HepG2 (cell line): ENCODE measurements around the gene MCM8. TPM values are rescaled to one million over a fixed set of nuclear protein-coding genes. Genes with fewer than 3 reads are reported as not detected.

Experiments used
- ATAC-seq: fragments of 200-7000 bp; cut with Tn5 transposase; 3 replicates; pipeline ENCODE4 v1.9.1; 2020; ENCODE audit warnings: mild to moderate bottlenecking, moderate library complexity
- BruUV-seq: library from RNA; stranded (reverse); fragments of 400-500 nt; replicated peaks from 2 replicates; lab custom pipeline; 2021; lab: Mats Ljungman, UMichigan
- CTCF ChIA-PET: fragments of 300-600 bp; formaldehyde crosslinking; extraction: SDS; loops from one replicate; lab custom pipeline; 2021; ENCODE audit warnings: low total read pairs, inconsistent platforms, low intra/inter-chr PET ratio; lab: Yijun Ruan, JAX
- POLR2A ChIA-PET: fragments of 350-600 bp; sonication (Branson Sonifier 250); formaldehyde crosslinking; loops from one replicate; lab custom pipeline; 2020; ENCODE audit warnings: antibody characterized with exemption, inconsistent platforms; lab: Yijun Ruan, JAX
- DNase-seq: peaks from one replicate; pipeline ENCODE4 v3.0.0-alpha.2; 2015; ENCODE audit warnings: low spot score
- FAIRE-seq: peaks from 3 replicates; lab custom pipeline; 2011; peaks lifted over from hg19 to GRCh38; lab: Jason Lieb, UNC
- H2AFZ ChIP-seq: one replicate; pipeline ENCODE4 v1.6.1; 2011; ENCODE audit warnings: low read length, inconsistent platforms
- H3K27ac ChIP-seq: fragments of 300-600 bp; 3 replicates; pipeline ENCODE4 v1.8.0; 2011; ENCODE audit warnings: mixed run types, mild to moderate bottlenecking, mixed read lengths, low read length, inconsistent platforms; ENCODE audit not compliant: insufficient read depth; ENCODE audit errors: extremely low read length
- H3K27me3 ChIP-seq, 2 experiments: fragments of 200-600 bp in 1 of 2; 2 replicates in 1 of 2; 3 replicates in 1 of 2; pipeline versions ENCODE4 v1.6.0 to v1.8.0; 2011; ENCODE audit warnings: low read length in 2 of 2, mild to moderate bottlenecking in 2 of 2, moderate library complexity in 2 of 2, inconsistent platforms in 1 of 2; ENCODE audit not compliant: insufficient read depth in 2 of 2, control insufficient read depth in 1 of 2
- H3K36me3 ChIP-seq, 2 experiments: fragments of 200-600 bp in 1 of 2; replicated peaks in 1 of 2; 2 replicates in 1 of 2; 3 replicates in 1 of 2; pipeline versions ENCODE4 v1.5.1 to v1.8.0; 2011; ENCODE audit warnings: low read length in 2 of 2, inconsistent platforms in 1 of 2; ENCODE audit not compliant: insufficient read depth in 2 of 2, control insufficient read depth in 1 of 2
- H3K4me1 ChIP-seq: 2 replicates; pipeline ENCODE4 v1.5.1; 2012; ENCODE audit warnings: low read length, inconsistent platforms; ENCODE audit not compliant: insufficient read depth
- H3K4me2 ChIP-seq: 2 replicates; pipeline ENCODE4 v1.6.0; 2011; ENCODE audit warnings: low read depth, low read length, inconsistent platforms
- H3K4me3 ChIP-seq, 3 experiments: fragments of 200-600 bp in 1 of 3; sonication (generic), shearing (Covaris generic) in 1 of 3; replicated peaks in 1 of 3; 2 replicates each; pipeline ENCODE4 v1.5.1; 2011 to 2016; ENCODE audit warnings: low read length in 3 of 3, inconsistent platforms in 2 of 3, low read depth in 2 of 3, mild to moderate bottlenecking in 2 of 3, control low read depth in 1 of 3, mixed read lengths in 1 of 3; ENCODE audit not compliant: insufficient read depth in 1 of 3
- H3K79me2 ChIP-seq: one replicate; pipeline ENCODE4 v1.6.1; 2011; ENCODE audit warnings: low read length, inconsistent platforms; ENCODE audit not compliant: insufficient read depth
- H3K9ac ChIP-seq: 2 replicates; pipeline ENCODE4 v1.6.0; 2011; ENCODE audit warnings: mild to moderate bottlenecking, low read depth, low read length, inconsistent platforms; ENCODE audit not compliant: insufficient read depth
- H3K9me3 ChIP-seq: 2 replicates; pipeline ENCODE4 v1.5.1; 2012; ENCODE audit warnings: mild to moderate bottlenecking, low read length
- H4K20me1 ChIP-seq: 2 replicates; pipeline ENCODE4 v1.6.0; 2011; ENCODE audit warnings: inconsistent platforms, mild to moderate bottlenecking, low read length, moderate library complexity; ENCODE audit not compliant: insufficient read depth
- AHR ChIP-seq: IDR thresholded peaks from 2 replicates; pipeline ENCODE4 v1.6.1; 2018; ENCODE audit warnings: missing genetic modification reagents, missing compliant biosample characterization
- MTF1 ChIP-seq: sonication (generic); formaldehyde crosslinking; IDR thresholded peaks from 2 replicates; pipeline ENCODE4 v1.5.0; 2020; ENCODE audit warnings: missing genetic modification reagents
- NR3C1 ChIP-seq: sonication (generic); formaldehyde crosslinking; IDR thresholded peaks from 2 replicates; pipeline ENCODE4 v1.4.0; 2020; ENCODE audit warnings: missing genetic modification reagents
- PREB ChIP-seq: sonication (generic); formaldehyde crosslinking; IDR thresholded peaks from 2 replicates; pipeline ENCODE4 v1.4.0; 2020; ENCODE audit warnings: missing genetic modification reagents
- ZBTB43 ChIP-seq: sonication (generic); formaldehyde crosslinking; conservative IDR thresholded peaks from 2 replicates; pipeline ENCODE4 v1.4.0; 2020; ENCODE audit warnings: missing genetic modification reagents
- ZGPAT ChIP-seq: IDR thresholded peaks from 2 replicates; pipeline ENCODE4 v1.6.1; 2016; ENCODE audit warnings: mild to moderate bottlenecking
- ZNF292 ChIP-seq: sonication (generic); formaldehyde crosslinking; IDR thresholded peaks from 2 replicates; pipeline ENCODE4 v1.8.1; 2022; ENCODE audit warnings: mild to moderate bottlenecking, low read depth, missing genetic modification reagents, borderline replicate concordance
- WGBS: methylation state at CpG from one replicate; pipeline ENCODE4 v1.1.6; 2017; ENCODE audit warnings: low lambda C conversion rate; 5-methylcytosine and 5-hydroxymethylcytosine counted together
- in situ Hi-C: cut with HindIII; loops from 2 replicates; pipeline ENCODE4 v1.10.0; 2017; ENCODE audit warnings: low pct_unique_long_range_greater_than_20kb; ENCODE audit not compliant: extremely low pct_ligation_motif_present
- intact Hi-C: fragments of 100-400 bp; cut with micrococcal nuclease; formaldehyde crosslinking; loops from one replicate; pipeline ENCODE4 v1.10.0; 2022; ENCODE audit not compliant: unreplicated experiment
- polyA plus RNA-seq, 8 experiments: library from polyadenylated mRNA; depleted of rRNA in 3 of 8; stranded (reverse) in 7 of 8; unstranded in 1 of 8; fragments of >200 nt; fragmentation: Illumina TruSeq in 4 of 8; extraction: Trizol in 4 of 8; gene quantifications; 2 replicates each; pipeline versions ENCODE4 v1.2.1 to v1.2.3, GENCODE V29; 2011 to 2016; ENCODE audit warnings: low read depth in 4 of 8, missing spikeins in 1 of 8, mixed read lengths in 1 of 8; ENCODE audit not compliant: insufficient read depth in 1 of 8
- total RNA-seq, 5 experiments: library from RNA; depleted of rRNA; stranded (reverse); fragments of >200 nt; fragmentation: Illumina TruSeq; extraction: Trizol; gene quantifications; 2 replicates each; pipeline ENCODE4 v1.2.3, GENCODE V29; 2016; ENCODE audit warnings: low read depth in 1 of 5

Gene MCM8
- total and polyA plus RNA-seq, 2 of the 13 experiments (the other 11 are each of a cell fraction or from before 2014, with no cell fraction given) = 11.5 to 59.3 TPM

GRCh38 chr20:5931411-5931810 lies 19.0 kb upstream of the MCM8 start:
- POLR2A ChIA-PET = interaction anchor here (0.6 kb wide), 1 partner anchor 144 kb away, joined by 3 read pairs; no protein-coding TSS in a partner anchor
- intact Hi-C loops = loop anchor here (5.0 kb wide), 2 partner anchors 114 to 129 kb away; no protein-coding TSS in a partner anchor

More at GRCh38 chr20:5931411-5931810, 19.0 kb upstream of the MCM8 start:
- DNase-seq (no peak), FAIRE-seq (no peak), ATAC-seq (no peak)
- CTCF ChIA-PET = interaction anchor here (1.1 kb wide), 1 partner anchor 402 kb away, joined by 3 read pairs; no protein-coding TSS in a partner anchor
- peaks cover 9% of the 10 kb centered on the region; the same call in 1 of the 2 replicates for H3K4me1 ChIP-seq
- H3K27me3 ChIP-seq = 0 out of 5 replicates have a peak, but pooled peaks cover 0 to 5% of the 10 kb centered on the region in 2 experiments
- H3K4me2 ChIP-seq = no peak overlapping the region
- H3K9ac ChIP-seq = no peak overlapping the region
- no TSS peak for BruUV-seq
- no peak overlapping the region for H3K4me3 ChIP-seq
- H3K79me2 ChIP-seq = no peaks in the 10 kb centered on the region
- no peaks in the 10 kb centered on the region for H3K9me3 ChIP-seq
- TF ChIP-seq ZNF292 (CRISPR knock-in tag) (no peak), PREB (CRISPR knock-in tag) (no peak), ZBTB43 (no peak), ZGPAT (CRISPR knock-in tag) (no peak), NR3C1 (no peak), MTF1 (no peak), AHR (CRISPR knock-in tag) (no peak)
- no peak overlapping the region for H2AFZ ChIP-seq
- in situ Hi-C loops = loop anchor here (5.0 kb wide), 2 partner anchors 124 to 399 kb away; no protein-coding TSS in a partner anchor
- 57% methylated on average over 3 of the region's 3 CpGs for WGBS
- no peaks in the 10 kb centered on the region for H3K36me3 ChIP-seq
- no peak overlapping the region for H3K27ac ChIP-seq
- no peaks in the 10 kb centered on the region for H4K20me1 ChIP-seq
